HepG2 (cell line): ENCODE results near the gene SCART1.
"Not testable (repeated sequence)": the region's sequence is repeated elsewhere in the genome, so short reads cannot be mapped to it uniquely, and the experiment has no call there.

Experiments
- CC2D1A ChIP-seq: sonication (generic); formaldehyde crosslinking; IDR thresholded peaks from 2 replicates; pipeline ENCODE4 v1.8.1; 2023; ENCODE audit warnings: mild to moderate bottlenecking, missing genetic modification reagents
- CCAR2 ChIP-seq: fragments of 200-400 bp; formaldehyde crosslinking; optimal IDR thresholded peaks from 2 replicates; pipeline ENCODE3; 2018; ENCODE audit warnings: low read depth, mild to moderate bottlenecking, low read length, moderate library complexity
- CREB1 ChIP-seq, 2 experiments: fragments of 450-650 bp in 1 of 2; IDR thresholded peaks; 2 replicates each; pipeline ENCODE4 v1.6.1; 2016 to 2017; ENCODE audit warnings: control low read depth in 1 of 2, mild to moderate bottlenecking in 1 of 2, missing compliant biosample characterization in 1 of 2, missing genetic modification characterization in 1 of 2
- HOXA3 ChIP-seq: sonication (generic); formaldehyde crosslinking; IDR thresholded peaks from 2 replicates; pipeline ENCODE4 v1.5.0; 2020; ENCODE audit warnings: missing genetic modification reagents
- HOXA7 ChIP-seq: sonication (generic); formaldehyde crosslinking; IDR thresholded peaks from 2 replicates; pipeline ENCODE4 v1.8.1; 2022; ENCODE audit warnings: mild to moderate bottlenecking, missing genetic modification reagents, moderate library complexity
- MATR3 ChIP-seq: sonication (generic); formaldehyde crosslinking; IDR thresholded peaks from 2 replicates; pipeline ENCODE4 v1.4.0; 2020; ENCODE audit warnings: missing genetic modification reagents
- MIXL1 ChIP-seq: IDR thresholded peaks from 2 replicates; pipeline ENCODE4 v1.6.1; 2016
- PHF8 ChIP-seq: sonication (generic); formaldehyde crosslinking; IDR thresholded peaks from 2 replicates; pipeline ENCODE4 v1.5.0; 2020; ENCODE audit warnings: missing genetic modification reagents
- POLR2A ChIP-seq, 2 experiments: IDR thresholded peaks; 2 replicates each; pipeline ENCODE4 v1.6.1; 2011; ENCODE audit warnings: low read depth in 2 of 2, low read length in 2 of 2, mild to moderate bottlenecking in 1 of 2, moderate library complexity in 1 of 2; ENCODE audit not compliant: insufficient read depth in 1 of 2
- POLR2AphosphoS5 ChIP-seq: IDR thresholded peaks from 2 replicates; pipeline ENCODE4 v1.6.1; 2012; ENCODE audit warnings: low read depth, low read length
- RXRA ChIP-seq: sonication (generic); formaldehyde crosslinking; IDR thresholded peaks from 2 replicates; pipeline ENCODE4 v1.5.1; 2020; ENCODE audit warnings: missing genetic modification reagents
- ZNF235 ChIP-seq: sonication (generic); formaldehyde crosslinking; IDR thresholded peaks from 2 replicates; pipeline ENCODE4 v1.8.1; 2023; ENCODE audit warnings: mild to moderate bottlenecking, missing genetic modification reagents, borderline replicate concordance
- TF ChIP-seq, protein P1 (sequence below): sonication (generic); formaldehyde crosslinking; IDR thresholded peaks from 2 replicates; pipeline ENCODE4 v1.9.0; 2021; ENCODE audit warnings: missing genetic modification reagents, borderline replicate concordance
- TF ChIP-seq, protein P2 (sequence below): sonication (generic); formaldehyde crosslinking; IDR thresholded peaks from 2 replicates; pipeline ENCODE4 v1.5.0; 2020; ENCODE audit warnings: mild to moderate bottlenecking, missing genetic modification reagents, moderate library complexity

GRCh38 chr10:133432789-133433188 is 21.0 kb upstream of the SCART1 start:
- TF ChIP-seq MATR3; CREB1 (IDR thresholded peaks at IDR 0.05); CREB1 (CRISPR knock-in tag; IDR thresholded peaks at IDR 0.05); PHF8 (CRISPR knock-in tag); MIXL1 (CRISPR knock-in tag); RXRA (CRISPR knock-in tag); HOXA7 (CRISPR knock-in tag); POLR2AphosphoS5; HOXA3 (CRISPR knock-in tag); POLR2A (IDR thresholded peaks at IDR 0.05; ENCODE audit: insufficient read depth in 1 of 2, low read depth in 2 of 2, low read length in 2 of 2); CCAR2; ZNF235 (CRISPR knock-in tag); CC2D1A: not testable (repeated sequence)
- TF ChIP-seq, protein P1, sequence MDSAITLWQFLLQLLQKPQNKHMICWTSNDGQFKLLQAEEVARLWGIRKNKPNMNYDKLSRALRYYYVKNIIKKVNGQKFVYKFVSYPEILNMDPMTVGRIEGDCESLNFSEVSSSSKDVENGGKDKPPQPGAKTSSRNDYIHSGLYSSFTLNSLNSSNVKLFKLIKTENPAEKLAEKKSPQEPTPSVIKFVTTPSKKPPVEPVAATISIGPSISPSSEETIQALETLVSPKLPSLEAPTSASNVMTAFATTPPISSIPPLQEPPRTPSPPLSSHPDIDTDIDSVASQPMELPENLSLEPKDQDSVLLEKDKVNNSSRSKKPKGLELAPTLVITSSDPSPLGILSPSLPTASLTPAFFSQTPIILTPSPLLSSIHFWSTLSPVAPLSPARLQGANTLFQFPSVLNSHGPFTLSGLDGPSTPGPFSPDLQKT = not testable (repeated sequence)
- TF ChIP-seq, protein P2, sequence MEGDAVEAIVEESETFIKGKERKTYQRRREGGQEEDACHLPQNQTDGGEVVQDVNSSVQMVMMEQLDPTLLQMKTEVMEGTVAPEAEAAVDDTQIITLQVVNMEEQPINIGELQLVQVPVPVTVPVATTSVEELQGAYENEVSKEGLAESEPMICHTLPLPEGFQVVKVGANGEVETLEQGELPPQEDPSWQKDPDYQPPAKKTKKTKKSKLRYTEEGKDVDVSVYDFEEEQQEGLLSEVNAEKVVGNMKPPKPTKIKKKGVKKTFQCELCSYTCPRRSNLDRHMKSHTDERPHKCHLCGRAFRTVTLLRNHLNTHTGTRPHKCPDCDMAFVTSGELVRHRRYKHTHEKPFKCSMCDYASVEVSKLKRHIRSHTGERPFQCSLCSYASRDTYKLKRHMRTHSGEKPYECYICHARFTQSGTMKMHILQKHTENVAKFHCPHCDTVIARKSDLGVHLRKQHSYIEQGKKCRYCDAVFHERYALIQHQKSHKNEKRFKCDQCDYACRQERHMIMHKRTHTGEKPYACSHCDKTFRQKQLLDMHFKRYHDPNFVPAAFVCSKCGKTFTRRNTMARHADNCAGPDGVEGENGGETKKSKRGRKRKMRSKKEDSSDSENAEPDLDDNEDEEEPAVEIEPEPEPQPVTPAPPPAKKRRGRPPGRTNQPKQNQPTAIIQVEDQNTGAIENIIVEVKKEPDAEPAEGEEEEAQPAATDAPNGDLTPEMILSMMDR = not testable (repeated sequence)
